WTC11 (cell line): ENCODE results near the gene DDR2. TPM values are rescaled to one million over a fixed set of nuclear protein-coding genes. Genes with fewer than 3 reads are reported as not detected.

Source experiments
- ATAC-seq: fragments of 200-7000 bp; cut with Tn5 transposase; 2 replicates; pipeline ENCODE4 v1.10.0; 2021; ENCODE audit warnings: mild to moderate bottlenecking, moderate library complexity
- CTCF ChIA-PET: fragments of 300-600 bp; sonication (Branson Sonifier 250); formaldehyde crosslinking; loops from one replicate; lab custom pipeline; 2021; ENCODE audit warnings: antibody characterized with exemption; lab: Charles Lee
- POLR2A ChIA-PET: fragments of 350-600 bp; sonication (Branson Sonifier 250); formaldehyde crosslinking; loops from one replicate; lab custom pipeline; 2021; ENCODE audit warnings: antibody characterized with exemption; lab: Charles Lee
- DNase-seq: peaks from one replicate; pipeline ENCODE4 v3.0.0; 2021; ENCODE audit warnings: low spot score
- H3K27ac Mint-ChIP-seq: 2 replicates; pipeline ENCODE4 v1.8.0; 2021; ENCODE audit warnings: mixed read lengths
- H3K27me3 Mint-ChIP-seq: 2 replicates; pipeline ENCODE4 v1.8.0; 2021; ENCODE audit warnings: low read depth, mild to moderate bottlenecking, moderate library complexity, mixed read lengths
- H3K36me3 Mint-ChIP-seq: 2 replicates; pipeline ENCODE4 v1.8.0; 2021; ENCODE audit warnings: mixed read lengths
- H3K4me1 Mint-ChIP-seq: 2 replicates; pipeline ENCODE4 v1.8.0; 2022; ENCODE audit warnings: mixed read lengths
- H3K4me3 Mint-ChIP-seq: 2 replicates; pipeline ENCODE4 v1.8.0; 2021; ENCODE audit warnings: mild to moderate bottlenecking, moderate library complexity, mixed read lengths
- H3K9me3 Mint-ChIP-seq: 2 replicates; pipeline ENCODE4 v1.8.0; 2021; ENCODE audit warnings: mixed read lengths
- ATF6 ChIP-seq: sonication (generic); formaldehyde crosslinking; IDR thresholded peaks from 2 replicates; pipeline ENCODE4 v1.8.1; 2023; ENCODE audit warnings: mild to moderate bottlenecking, missing genetic modification reagents
- CBFB ChIP-seq: sonication (generic); formaldehyde crosslinking; IDR thresholded peaks from 2 replicates; pipeline ENCODE4 v1.8.1; 2022; ENCODE audit warnings: mild to moderate bottlenecking, low read depth, missing genetic modification reagents
- CDX4 ChIP-seq: fragments of 250-450 bp; sonication (Bioruptor Pico); IDR thresholded peaks from 2 replicates; pipeline ENCODE4 v1.9.0; 2021; ENCODE audit warnings: moderate library complexity, mild to moderate bottlenecking, inconsistent platforms, borderline replicate concordance
- CREB1 ChIP-seq: sonication (generic); formaldehyde crosslinking; IDR thresholded peaks from 2 replicates; pipeline ENCODE4 v1.8.0; 2023; ENCODE audit warnings: mild to moderate bottlenecking, missing genetic modification reagents
- E2F1 ChIP-seq: sonication (generic); formaldehyde crosslinking; IDR thresholded peaks from 2 replicates; pipeline ENCODE4 v1.8.0; 2022; ENCODE audit warnings: mild to moderate bottlenecking, missing genetic modification reagents
- ERG ChIP-seq: fragments of 250-450 bp; sonication (Bioruptor Pico); IDR thresholded peaks from 2 replicates; pipeline ENCODE4 v1.8.0; 2021; ENCODE audit warnings: mild to moderate bottlenecking
- GTF2I ChIP-seq: fragments of 250-450 bp; sonication (Bioruptor Pico); conservative IDR thresholded peaks from 2 replicates; pipeline ENCODE4 v1.4.0; 2021; ENCODE audit warnings: mild to moderate bottlenecking
- HMGXB4 ChIP-seq: sonication (generic); formaldehyde crosslinking; IDR thresholded peaks from 2 replicates; pipeline ENCODE4 v1.8.1; 2023; ENCODE audit warnings: mild to moderate bottlenecking, moderate library complexity, missing genetic modification reagents
- IRF2 ChIP-seq: sonication (generic); formaldehyde crosslinking; IDR thresholded peaks from 2 replicates; pipeline ENCODE4 v1.8.0; 2022; ENCODE audit warnings: low read depth, missing genetic modification reagents, borderline replicate concordance
- MLX ChIP-seq: sonication (generic); formaldehyde crosslinking; IDR thresholded peaks from 2 replicates; pipeline ENCODE4 v1.8.1; 2023; ENCODE audit warnings: mild to moderate bottlenecking, missing genetic modification reagents, moderate library complexity
- NFATC4 ChIP-seq: fragments of 250-450 bp; sonication (Bioruptor Pico); IDR thresholded peaks from 2 replicates; pipeline ENCODE4 v1.9.0; 2021; ENCODE audit warnings: mild to moderate bottlenecking
- NFE2L1 ChIP-seq: sonication (generic); formaldehyde crosslinking; IDR thresholded peaks from 2 replicates; pipeline ENCODE4 v1.8.1; 2023; ENCODE audit warnings: missing genetic modification reagents
- NR1H2 ChIP-seq: sonication (generic); formaldehyde crosslinking; IDR thresholded peaks from 2 replicates; pipeline ENCODE4 v1.9.0; 2021; ENCODE audit warnings: mild to moderate bottlenecking, moderate library complexity, missing genetic modification reagents
- PRRX2 ChIP-seq: fragments of 250-450 bp; sonication (Bioruptor Pico); IDR thresholded peaks from 2 replicates; pipeline ENCODE4 v1.8.0; 2021; ENCODE audit warnings: mild to moderate bottlenecking
- SMAD4 ChIP-seq: sonication (generic); formaldehyde crosslinking; IDR thresholded peaks from 2 replicates; pipeline ENCODE4 v1.8.0; 2022; ENCODE audit warnings: mild to moderate bottlenecking, missing genetic modification reagents
- STAT6 ChIP-seq: sonication (generic); formaldehyde crosslinking; conservative IDR thresholded peaks from 2 replicates; pipeline ENCODE4 v1.8.1; 2023; ENCODE audit warnings: mild to moderate bottlenecking, low read depth, missing genetic modification reagents, moderate library complexity
- TCF7 ChIP-seq: sonication (generic); formaldehyde crosslinking; IDR thresholded peaks from 2 replicates; pipeline ENCODE4 v1.8.0; 2022; ENCODE audit warnings: mild to moderate bottlenecking, low read depth, missing genetic modification reagents, moderate library complexity
- ZNF219 ChIP-seq: sonication (generic); formaldehyde crosslinking; IDR thresholded peaks from 2 replicates; pipeline ENCODE4 v1.8.0; 2023; ENCODE audit warnings: missing genetic modification reagents, mild to moderate bottlenecking, borderline replicate concordance
- ZSCAN18 ChIP-seq: fragments of 250-450 bp; sonication (Bioruptor Pico); IDR thresholded peaks from 2 replicates; pipeline ENCODE4 v2.1.2; 2022; ENCODE audit warnings: mild to moderate bottlenecking, moderate library complexity
- total RNA-seq: library from RNA; stranded (reverse); gene quantifications from 3 replicates; pipeline ENCODE4 v1.2.3, GENCODE V29; 2021

DDR2 gene
- total RNA-seq, 1 experiment from 2014 or later, result 0.85 TPM

GRCh38 chr1:162765788-162766187 lies 133.5 kb downstream of the DDR2 start:
- Mint-ChIP-seq H3K27me3 (peaks cover 5% of the 10 kb centered on the region), H3K9me3 (peaks cover 18% of the 10 kb centered on the region), H3K4me1 (no peaks in the 10 kb centered on the region), H3K27ac (no peak overlapping the region), H3K4me3 (no peak overlapping the region), H3K36me3 (no peaks in the 10 kb centered on the region)
- TF ChIP-seq ATF6 (CRISPR knock-in tag), result no peak
- no peak for TF ChIP-seq CBFB
- TF ChIP-seq ERG, result no peak
- no peak for TF ChIP-seq TCF7 (CRISPR knock-in tag)
- TF ChIP-seq IRF2 (CRISPR knock-in tag), result no peak
- TF ChIP-seq ZNF219 (CRISPR knock-in tag), result no peak
- TF ChIP-seq CREB1 (CRISPR knock-in tag), result no peak
- no peak for TF ChIP-seq CDX4
- TF ChIP-seq NFATC4 (CRISPR knock-in tag), result no peak
- TF ChIP-seq NR1H2 (CRISPR knock-in tag), result no peak
- no peak for TF ChIP-seq GTF2I (CRISPR knock-in tag)
- no peak for TF ChIP-seq PRRX2 (CRISPR knock-in tag)
- DNase-seq (no peak), ATAC-seq (no peak)
- ChIA-PET CTCF (no interaction called here), POLR2A (no interaction called here)

GRCh38 chr1:162772571-162773154 lies 140.4 kb downstream of the DDR2 start:
- CTCF ChIA-PET, result no interaction called here

GRCh38 chr1:162774007-162774406 lies 141.7 kb downstream of the DDR2 start:
- Mint-ChIP-seq H3K4me3 (no peak overlapping the region), H3K9me3 (peaks cover 8% of the 10 kb centered on the region), H3K4me1 (peaks cover 8% of the 10 kb centered on the region), H3K27me3 (no peaks in the 10 kb centered on the region; the same call in 1 of the 2 replicates), H3K36me3 (no peaks in the 10 kb centered on the region), H3K27ac (no peak overlapping the region)
- no peak for ATAC-seq
- ChIA-PET POLR2A (no interaction called here), CTCF (no interaction called here)
- DNase-seq, result no peak
- TF ChIP-seq HMGXB4 (CRISPR knock-in tag) (no peak), ZSCAN18 (CRISPR knock-in tag) (no peak), STAT6 (CRISPR knock-in tag) (no peak), MLX (CRISPR knock-in tag) (no peak), E2F1 (no peak)

More at GRCh38 chr1:162772571-162773154, 140.4 kb downstream of the DDR2 start:
- Mint-ChIP-seq H3K9me3 (peaks cover 18% of the 10 kb centered on the region), H3K27ac (no peak overlapping the region), H3K36me3 (no peaks in the 10 kb centered on the region), H3K4me3 (no peak overlapping the region), H3K27me3 (no peaks in the 10 kb centered on the region; the same call in 1 of the 2 replicates), H3K4me1 (peaks cover 8% of the 10 kb centered on the region)
- DNase-seq, result no peak
- no peak for ATAC-seq
- POLR2A ChIA-PET, result no interaction called here
- TF ChIP-seq SMAD4 (CRISPR knock-in tag) (no peak), NFE2L1 (CRISPR knock-in tag) (no peak)
